ENCODE results near the gene INO80E.
"Not testable (repeated sequence)": the region's sequence is repeated elsewhere in the genome, so short reads cannot be mapped to it uniquely, and the experiment has no call there.

INO80E gene

GRCh38 chr16:30040221-30040620 is 44.2 kb downstream of the INO80E start:
- ChIA-PET CTCF (interaction anchor here (0.6 to 2.6 kb wide), 7 partner anchors 8 to 52 kb away, joined by 3 to 10 read pairs (median 4); partner anchors contain the start of genes TBX6 and TLCD3B), POLR2A (no interaction called here)
- no peak overlapping the region for H3K4me3 ChIP-seq (ENCODE audit: low read depth, low read length)
- TF ChIP-seq CTCF (IDR thresholded peaks at IDR 0.05; ENCODE audit: insufficient read depth, low read length, missing control alignments), result no peak
- DNase-seq (ENCODE audit: low read depth, low spot score), result no peak

- CTCF ChIA-PET, result interaction anchor here (0.6 to 4.6 kb wide), 8 partner anchors 9 to 602 kb away, joined by 3 to 38 read pairs (median 3); partner anchors contain the start of genes TBX6 and TLCD3B
- DNase-seq (ENCODE audit: low read depth, low spot score); H3K4me3 ChIP-seq (ENCODE audit: low read depth, low read length); POLR2A ChIA-PET: not testable (repeated sequence)
Observed at GRCh38 chr16:30040690-30041089, 44.6 kb downstream of the INO80E start.

GRCh38 chr16:30041841-30042240 is 45.8 kb downstream of the INO80E start:
- no peak for DNase-seq (ENCODE audit: low read depth, low spot score)
- no peak overlapping the region for H3K4me3 ChIP-seq (ENCODE audit: low read depth, low read length)
- POLR2A ChIA-PET, result no interaction called here

GRCh38 chr16:30046178-30046577 is 50.1 kb downstream of the INO80E start:
- TF ChIP-seq CTCF (IDR thresholded peaks at IDR 0.05; ENCODE audit: insufficient read depth, low read length, missing control alignments), result no peak
- ChIA-PET POLR2A (no interaction called here), CTCF (interaction anchor here (1.4 kb wide), 1 partner anchor 14 kb away, joined by 4 read pairs; no protein-coding TSS in a partner anchor)
- DNase-seq (ENCODE audit: low read depth, low spot score), result no peak
- H3K4me3 ChIP-seq (ENCODE audit: low read depth, low read length), result no peak overlapping the region

More at GRCh38 chr16:30041841-30042240, 45.8 kb downstream of the INO80E start:
- no peak for TF ChIP-seq CTCF (IDR thresholded peaks at IDR 0.05; ENCODE audit: insufficient read depth, low read length, missing control alignments)
- CTCF ChIA-PET, result interaction anchor here (0.9 to 4.6 kb wide), 9 partner anchors 9 to 368 kb away, joined by 3 to 38 read pairs (median 6); partner anchors contain the start of genes TBX6 and TLCD3B

GRCh38 chr16:30046588-30046987 is 50.5 kb downstream of the INO80E start:
- H3K4me3 ChIP-seq (ENCODE audit: low read depth, low read length), result no peak overlapping the region
- TF ChIP-seq CTCF (IDR thresholded peaks at IDR 0.05; ENCODE audit: insufficient read depth, low read length, missing control alignments), result no peak
- POLR2A ChIA-PET, result no interaction called here
- no peak for DNase-seq (ENCODE audit: low read depth, low spot score)
- CTCF ChIA-PET, result interaction anchor here (0.9 to 1.4 kb wide), 2 partner anchors 14 to 582 kb away, joined by 3 to 4 read pairs; no protein-coding TSS in a partner anchor

- CTCF ChIA-PET, result interaction anchor here (1.1 to 5.7 kb wide), 3 partner anchors 12 to 18 kb away, joined by 3 to 28 read pairs (median 6); partner anchors contain the start of gene TLCD3B
- no peak for DNase-seq (ENCODE audit: low read depth, low spot score)
- no peak overlapping the region for H3K4me3 ChIP-seq (ENCODE audit: low read depth, low read length)
- TF ChIP-seq CTCF (IDR thresholded peaks at IDR 0.05; ENCODE audit: insufficient read depth, low read length, missing control alignments), result no peak
- POLR2A ChIA-PET, result no interaction called here
Observed at GRCh38 chr16:30049871-30050270, 53.8 kb downstream of the INO80E start.

- POLR2A ChIA-PET, result interaction anchor here (0.5 to 1.0 kb wide), 3 partner anchors 14 to 198 kb away, joined by 3 to 6 read pairs (median 6); partner anchors contain the start of gene ALDOA
- no peak overlapping the region for H3K4me3 ChIP-seq (ENCODE audit: low read depth, low read length)
- DNase-seq (ENCODE audit: low read depth, low spot score), result no peak
- CTCF ChIA-PET, result interaction anchor here (1.2 to 5.7 kb wide), 5 partner anchors 9 to 356 kb away, joined by 4 to 28 read pairs (median 6); partner anchors contain the start of genes TBX6, TLCD3B and ZNF771
- no peak for TF ChIP-seq CTCF (IDR thresholded peaks at IDR 0.05; ENCODE audit: insufficient read depth, low read length, missing control alignments)
Observed at GRCh38 chr16:30051518-30051917, 55.5 kb downstream of the INO80E start.
